Osteoblast (primary cell): ENCODE measurements around the gene PKD1L1. TPM values are rescaled to one million over a fixed set of nuclear protein-coding genes. Genes with fewer than 3 reads are reported as not detected.

Source experiments
- DNase-seq: peaks from one replicate; pipeline ENCODE4 v3.0.0; 2011; ENCODE audit warnings: low spot score, mixed read lengths; ENCODE audit not compliant: insufficient read length; ENCODE audit errors: missing footprints
- H2AFZ ChIP-seq: 2 replicates; pipeline ENCODE4 v1.6.0; 2011; ENCODE audit warnings: mild to moderate bottlenecking, low read length
- H3K27ac ChIP-seq: 2 replicates; pipeline ENCODE4 v1.5.1; 2011; ENCODE audit warnings: mild to moderate bottlenecking, low read depth, low read length, moderate library complexity
- H3K27me3 ChIP-seq: 2 replicates; pipeline ENCODE4 v1.6.0; 2012; ENCODE audit warnings: mild to moderate bottlenecking, control low read depth, inconsistent platforms, low read length, moderate library complexity; ENCODE audit not compliant: insufficient read depth
- H3K36me3 ChIP-seq: 2 replicates; pipeline ENCODE4 v1.5.1; 2011; ENCODE audit warnings: mild to moderate bottlenecking, low read length, control low read depth, moderate library complexity; ENCODE audit not compliant: insufficient read depth
- H3K4me1 ChIP-seq: 2 replicates; pipeline ENCODE4 v1.5.1; 2011; ENCODE audit warnings: mild to moderate bottlenecking, low read length, control low read depth, moderate library complexity; ENCODE audit not compliant: insufficient read depth
- H3K4me2 ChIP-seq: 2 replicates; pipeline ENCODE4 v1.6.0; 2011; ENCODE audit warnings: mild to moderate bottlenecking, low read length; ENCODE audit not compliant: insufficient read depth
- H3K4me3 ChIP-seq: fragments of 200-600 bp; sonication (generic); 3 replicates; pipeline ENCODE4 v1.5.1; 2012; ENCODE audit warnings: mild to moderate bottlenecking, low read length, inconsistent platforms; ENCODE audit not compliant: insufficient read depth
- H3K79me2 ChIP-seq: 2 replicates; pipeline ENCODE4 v1.6.0; 2012; ENCODE audit warnings: mild to moderate bottlenecking, low read length, control low read depth, inconsistent platforms; ENCODE audit not compliant: insufficient read depth
- H3K9me3 ChIP-seq: 2 replicates; pipeline ENCODE4 v1.5.1; 2011; ENCODE audit warnings: low read depth, low read length, control low read depth
- H4K20me1 ChIP-seq: 2 replicates; pipeline ENCODE4 v1.6.0; 2012; ENCODE audit warnings: mild to moderate bottlenecking, low read length, control low read depth; ENCODE audit not compliant: insufficient read depth
- CTCF ChIP-seq: IDR thresholded peaks from 2 replicates; pipeline ENCODE4 v1.5.1; 2011; ENCODE audit warnings: mild to moderate bottlenecking, low read depth, low read length, moderate library complexity; ENCODE audit errors: extremely low read depth
- total RNA-seq: library from RNA; depleted of rRNA; stranded (reverse); fragments of >200 nt; gene quantifications from 2 replicates; pipeline ENCODE4 v1.2.3, GENCODE V29; 2012

Gene PKD1L1
- total RNA-seq, 1 donor: under 0.01 TPM

GRCh38 chr7:47954231-47954911, 6.1 kb upstream of the PKD1L1 start:
- no peaks in the 10 kb centered on the region for H3K27me3 ChIP-seq
- H3K4me2 ChIP-seq: no peak overlapping the region

GRCh38 chr7:47953822-47954221, 5.6 kb upstream of the PKD1L1 start:
- Histone ChIP-seq H3K36me3 (peaks cover 14% of the 10 kb centered on the region), H3K9me3 (no peaks in the 10 kb centered on the region), H3K27ac (peak overlapping the region; percentile 60), H3K4me2 (no peak overlapping the region), H4K20me1 (peaks cover 5% of the 10 kb centered on the region), H3K79me2 (no peaks in the 10 kb centered on the region), H3K4me3 (no peak overlapping the region), H3K27me3 (no peaks in the 10 kb centered on the region), H2AFZ (no peak overlapping the region), H3K4me1 (peaks cover 8% of the 10 kb centered on the region)
- no peak for TF ChIP-seq CTCF
- no peak for DNase-seq

More at GRCh38 chr7:47954231-47954911, 6.1 kb upstream of the PKD1L1 start:
- H3K9me3 ChIP-seq: no peaks in the 10 kb centered on the region
- H3K27ac ChIP-seq: peak overlapping the region; percentile 60
- no peak overlapping the region for H2AFZ ChIP-seq
- peaks cover 5% of the 10 kb centered on the region for H4K20me1 ChIP-seq
- no peaks in the 10 kb centered on the region for H3K79me2 ChIP-seq
- no peak for TF ChIP-seq CTCF
- no peak overlapping the region for H3K4me3 ChIP-seq
- peaks cover 8% of the 10 kb centered on the region for H3K4me1 ChIP-seq
- H3K36me3 ChIP-seq: peaks cover 14% of the 10 kb centered on the region
- no peak for DNase-seq

GRCh38 chr7:47952224-47952623, 4.0 kb upstream of the PKD1L1 start:
- Histone ChIP-seq H3K27me3 (no peaks in the 10 kb centered on the region), H3K79me2 (no peaks in the 10 kb centered on the region), H3K4me3 (no peak overlapping the region), H3K36me3 (peaks cover 14% of the 10 kb centered on the region), H3K9me3 (no peaks in the 10 kb centered on the region), H3K4me2 (no peak overlapping the region), H4K20me1 (peaks cover 5% of the 10 kb centered on the region), H3K27ac (no peak overlapping the region), H3K4me1 (peaks cover 11% of the 10 kb centered on the region), H2AFZ (no peak overlapping the region)
- no peak for TF ChIP-seq CTCF
- DNase-seq: no peak

- H3K4me2 ChIP-seq: no peak overlapping the region
- no peaks in the 10 kb centered on the region for H3K27me3 ChIP-seq
- TF ChIP-seq CTCF: no peak
- H3K4me1 ChIP-seq: peaks cover 11% of the 10 kb centered on the region
- H3K79me2 ChIP-seq: no peaks in the 10 kb centered on the region
- no peak overlapping the region for H3K27ac ChIP-seq
- no peak for DNase-seq
- H4K20me1 ChIP-seq: peaks cover 4% of the 10 kb centered on the region
- H2AFZ ChIP-seq: no peak overlapping the region
- H3K4me3 ChIP-seq: no peak overlapping the region
- H3K36me3 ChIP-seq: peaks cover 8% of the 10 kb centered on the region
- no peaks in the 10 kb centered on the region for H3K9me3 ChIP-seq
Observed at GRCh38 chr7:47951374-47951773, 3.1 kb upstream of the PKD1L1 start.
